GM18499 (cell line): ENCODE data around the gene DNAJB8.

ENCODE experiments used
- ATAC-seq: cut with Tn5 transposase; IDR thresholded peaks from one replicate; pipeline ENCODE4 v1.9.1; 2021; ENCODE audit warnings: moderate number of reproducible peaks; ENCODE audit not compliant: insufficient read depth, unreplicated experiment

The DNAJB8 gene

DNA sequence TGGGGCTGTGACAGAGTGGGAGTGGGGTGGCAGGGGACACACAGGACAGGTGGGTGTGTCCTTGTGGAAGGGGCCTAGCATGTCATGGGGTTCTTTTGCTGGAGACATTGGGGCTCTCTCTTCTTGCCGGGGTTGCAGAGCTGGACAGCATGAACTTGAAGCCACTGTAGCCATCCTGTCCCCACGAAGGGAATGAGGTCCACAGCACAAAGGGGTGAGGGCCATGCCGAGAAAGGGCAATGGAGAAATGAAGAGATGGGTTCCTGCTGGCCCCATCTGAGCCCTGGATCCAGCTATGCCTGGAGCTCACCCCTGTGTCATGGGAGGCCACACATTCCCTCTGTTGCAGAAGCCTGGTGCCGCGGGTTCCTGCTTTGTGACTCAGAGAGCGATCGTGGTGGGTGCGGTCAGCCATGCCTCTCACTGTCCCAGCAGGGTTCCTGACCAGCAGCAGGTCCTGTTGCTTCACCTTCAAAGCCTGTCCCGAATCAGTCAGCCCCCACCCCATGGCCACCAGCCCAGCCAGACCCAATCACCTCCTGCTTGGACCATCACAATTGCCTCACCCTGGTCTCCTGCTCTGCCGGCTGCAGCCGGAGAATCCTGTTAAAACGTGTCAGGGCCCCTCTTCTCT is 50.0 kb downstream of the DNAJB8 start:
- ATAC-seq = no peak

DNA sequence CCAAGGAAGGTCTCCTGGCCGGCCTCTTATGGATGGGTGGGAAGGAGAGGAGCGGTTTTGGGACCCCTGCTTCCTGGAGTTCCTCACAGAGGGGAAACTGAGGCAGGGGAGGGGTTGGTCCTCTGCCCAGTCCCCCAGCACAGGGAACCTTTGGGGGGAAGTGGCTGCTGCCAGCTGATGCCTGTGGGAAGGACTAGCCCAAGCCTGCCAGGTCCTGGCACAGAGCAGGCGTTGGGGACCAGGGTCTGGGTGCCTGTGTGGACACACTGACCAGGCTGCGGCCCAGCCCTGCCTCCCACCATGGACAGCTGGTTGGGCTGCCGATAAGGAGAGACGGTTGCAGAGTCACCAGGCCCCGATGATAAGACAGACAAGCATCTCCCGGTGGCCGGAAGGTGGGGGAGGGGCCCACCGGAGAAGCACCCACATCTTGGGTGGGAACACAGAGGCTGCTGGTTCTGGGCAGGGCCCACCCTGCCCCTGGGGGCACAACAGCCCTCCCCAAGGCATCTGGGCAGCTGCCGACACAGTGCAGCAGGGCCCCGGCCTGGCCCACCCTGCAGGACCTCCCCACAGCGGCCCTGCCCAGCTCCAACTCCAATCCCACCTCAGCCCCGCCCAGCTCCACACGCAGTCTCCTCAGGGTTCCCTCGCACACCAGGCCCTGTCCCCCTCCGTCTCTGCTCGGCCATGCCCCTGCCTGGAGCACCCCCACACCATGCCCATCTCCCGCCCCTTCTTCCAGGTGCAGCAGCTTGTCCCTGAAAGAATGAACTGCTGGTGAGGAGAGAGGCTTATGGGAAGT is 50.7 kb downstream of the DNAJB8 start:
- ATAC-seq = no peak

DNA sequence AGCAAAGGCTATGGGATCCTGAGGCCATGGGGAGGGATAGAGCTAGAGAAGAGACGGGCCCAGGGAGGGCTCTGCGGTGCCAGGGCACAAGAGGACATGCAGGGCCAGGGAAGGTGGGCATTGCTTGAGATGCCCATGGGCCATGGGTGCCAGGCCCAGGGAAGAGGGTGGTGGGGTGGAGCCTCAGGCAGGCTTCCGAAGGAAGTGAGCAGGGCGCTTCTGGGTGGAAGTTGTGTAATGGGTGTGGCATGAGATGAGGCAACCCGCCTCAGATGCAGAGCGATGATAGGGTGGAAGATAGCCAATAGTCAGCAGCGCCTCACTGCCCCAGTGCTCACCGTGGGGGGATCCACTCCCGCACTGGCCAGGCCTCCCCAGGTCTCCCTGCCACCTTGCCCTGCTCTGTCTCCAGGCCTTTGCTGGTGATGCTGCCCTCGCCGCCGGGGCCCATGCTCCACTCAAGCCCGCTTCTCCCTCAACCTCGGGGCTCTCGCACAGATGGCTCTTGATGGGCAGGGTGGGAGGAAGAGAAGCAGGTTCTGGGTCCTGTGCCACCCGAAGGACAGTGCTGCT is 51.4 kb downstream of the DNAJB8 start:
- no peak for ATAC-seq

DNA sequence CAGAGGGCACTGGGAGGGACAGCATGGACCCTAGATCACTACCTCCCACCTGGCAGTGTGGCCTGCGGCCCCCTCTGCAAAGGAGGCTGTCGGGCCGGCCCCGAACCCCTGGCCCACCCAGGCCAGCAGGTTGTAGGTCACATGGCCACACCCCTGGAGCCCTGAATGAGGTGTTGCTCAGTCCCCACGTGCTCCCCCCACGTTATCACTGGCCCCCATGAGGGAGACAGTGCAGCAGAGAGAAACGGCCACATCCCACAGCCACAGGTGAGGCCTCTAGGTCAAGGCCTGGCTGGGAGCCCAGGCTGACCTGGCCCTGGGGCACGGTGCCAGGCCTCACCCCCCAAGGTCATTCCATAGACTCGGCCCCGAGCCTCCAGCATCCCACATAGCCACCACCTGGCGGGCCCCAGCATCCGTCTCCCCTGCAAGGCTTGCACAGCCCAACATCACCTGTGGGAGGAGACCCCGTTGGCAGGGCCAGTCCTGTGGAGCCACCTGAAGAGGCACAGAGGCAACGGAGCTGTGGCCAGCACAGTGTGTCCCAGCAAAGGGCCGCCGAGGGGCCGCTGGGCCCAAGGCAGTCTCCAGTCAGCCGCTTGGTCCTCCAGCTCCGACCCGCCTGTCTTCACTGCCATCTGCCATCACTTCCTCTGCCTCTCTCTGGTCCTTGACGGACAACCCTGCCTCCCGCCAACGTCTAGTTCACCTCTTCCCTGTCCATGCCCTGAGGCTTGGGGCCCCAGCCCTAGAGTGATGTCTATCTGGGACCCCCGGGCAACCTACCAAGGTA is 53.1 kb downstream of the DNAJB8 start:
- no peak for ATAC-seq

DNA sequence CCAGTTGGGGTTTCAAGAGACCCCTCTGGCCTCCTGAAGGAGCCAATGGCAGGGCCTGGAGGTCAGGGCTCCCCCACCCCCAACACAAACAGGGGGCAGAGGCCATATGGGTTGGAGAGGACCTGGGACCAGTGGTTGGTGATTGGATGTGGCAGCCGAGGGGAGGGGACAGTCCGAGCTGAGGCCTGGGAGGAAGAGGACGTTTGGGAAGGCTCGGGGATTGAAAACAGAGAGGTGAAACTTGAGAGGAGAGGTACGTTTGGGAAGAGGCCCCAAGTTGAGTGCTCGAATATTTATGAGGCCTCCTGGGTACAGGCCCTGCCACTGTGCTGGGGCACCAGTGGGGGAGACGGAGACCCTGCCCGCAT is 53.7 kb downstream of the DNAJB8 start:
- no peak for ATAC-seq
